Ishikawa (cell line): ENCODE results near the gene MPV17.

Source experiments
- CEBPB ChIP-seq: IDR thresholded peaks from 2 replicates; pipeline ENCODE4 v1.6.1; 2012
- CREB1 ChIP-seq: IDR thresholded peaks from 2 replicates; pipeline ENCODE4 v1.6.1; 2012; ENCODE audit warnings: low read depth
- RAD21 ChIP-seq: IDR thresholded peaks from 2 replicates; pipeline ENCODE4 v1.6.1; 2012; ENCODE audit warnings: low read depth
- TAF1 ChIP-seq: IDR thresholded peaks from 2 replicates; pipeline ENCODE4 v1.6.1; 2012; ENCODE audit warnings: low read depth, mild to moderate bottlenecking
- TCF12 ChIP-seq: IDR thresholded peaks from 2 replicates; pipeline ENCODE4 v1.6.1; 2012; ENCODE audit warnings: low read depth
- TEAD4 ChIP-seq: IDR thresholded peaks from 2 replicates; pipeline ENCODE4 v1.6.1; 2012

- TF ChIP-seq CREB1 (no peak), CEBPB (no peak), TEAD4 (no peak), TCF12 (no peak), TAF1 (no peak), RAD21 (no peak)
These were observed 15.7 kb downstream of the MPV17 start for GRCh38 chr2:27307287-27307544.
